Glomerular endothelial cell (primary cell): ENCODE data around the gene CLCNKA. TPM values are rescaled to one million over a fixed set of nuclear protein-coding genes. Genes with fewer than 3 reads are reported as not detected.
"Not testable (repeated sequence)": the region's sequence is repeated elsewhere in the genome, so short reads cannot be mapped to it uniquely, and the experiment has no call there.

Experiments used
- DNase-seq: peaks from one replicate; pipeline ENCODE4 v3.0.0-alpha.2; 2011; ENCODE audit warnings: low read depth, low spot score; ENCODE audit errors: extremely low read depth
- total RNA-seq: library from RNA; depleted of rRNA; stranded (reverse); fragments of >200 nt; gene quantifications from 2 replicates; pipeline ENCODE4 v1.2.3, GENCODE V29; 2015

Gene CLCNKA
- total RNA-seq, 1 donor from 2014 or later: not detected

- not testable (repeated sequence) for DNase-seq
These were observed 35.6 kb downstream of the CLCNKA start for GRCh38 chr1:16057314-16057915.

- not testable (repeated sequence) for DNase-seq
These were observed 36.7 kb downstream of the CLCNKA start for GRCh38 chr1:16058394-16059120.

- no peak for DNase-seq
These were observed 39.4 kb downstream of the CLCNKA start for GRCh38 chr1:16061266-16061665.

GRCh38 chr1:16061989-16062686 is 40.3 kb downstream of the CLCNKA start:
- not testable (repeated sequence) for DNase-seq

- DNase-seq: not testable (repeated sequence)
These were observed 40.8 kb downstream of the CLCNKA start for GRCh38 chr1:16062687-16063075.

GRCh38 chr1:16063226-16063829 is 41.5 kb downstream of the CLCNKA start:
- no peak for DNase-seq

GRCh38 chr1:16063921-16064320 is 42.1 kb downstream of the CLCNKA start:
- no peak for DNase-seq

- DNase-seq: no peak
These were observed 42.9 kb downstream of the CLCNKA start for GRCh38 chr1:16064536-16065268.

GRCh38 chr1:16065269-16065576 is 43.4 kb downstream of the CLCNKA start:
- no peak for DNase-seq

- DNase-seq: no peak
These were observed 44.4 kb downstream of the CLCNKA start for GRCh38 chr1:16066245-16066644.

GRCh38 chr1:16067127-16067768 is 45.4 kb downstream of the CLCNKA start:
- no peak for DNase-seq

GRCh38 chr1:16067933-16068332 is 46.1 kb downstream of the CLCNKA start:
- DNase-seq: no peak

- no peak for DNase-seq
These were observed 46.8 kb downstream of the CLCNKA start for GRCh38 chr1:16068356-16069270.

GRCh38 chr1:16070640-16071355 is 49.0 kb downstream of the CLCNKA start:
- no peak for DNase-seq

GRCh38 chr1:16071614-16072013 is 49.8 kb downstream of the CLCNKA start:
- no peak for DNase-seq

GRCh38 chr1:16072095-16072494 is 50.3 kb downstream of the CLCNKA start:
- no peak for DNase-seq

GRCh38 chr1:16072616-16073484 is 51.0 kb downstream of the CLCNKA start:
- no peak for DNase-seq
